HG03108 (cell line): ENCODE measurements around the gene ABLIM2.

ENCODE experiments used
- ATAC-seq: cut with Tn5 transposase; IDR thresholded peaks from one replicate; pipeline ENCODE4 v1.9.1; 2021; ENCODE audit warnings: moderate library complexity; ENCODE audit not compliant: unreplicated experiment

ABLIM2 gene

GRCh38 chr4:8033067-8033755, 125.4 kb downstream of the ABLIM2 start:
- no peak for ATAC-seq

GRCh38 chr4:8032381-8032780, 126.2 kb downstream of the ABLIM2 start:
- ATAC-seq: no peak

GRCh38 chr4:8030121-8030781, 128.4 kb downstream of the ABLIM2 start:
- no peak for ATAC-seq

GRCh38 chr4:8029689-8030088, 128.9 kb downstream of the ABLIM2 start:
- no peak for ATAC-seq

- ATAC-seq: no peak
These were observed 129.6 kb downstream of the ABLIM2 start for GRCh38 chr4:8028884-8029568.

GRCh38 chr4:8028368-8028767, 130.2 kb downstream of the ABLIM2 start:
- no peak for ATAC-seq

- no peak for ATAC-seq
These were observed 132.2 kb downstream of the ABLIM2 start for GRCh38 chr4:8026453-8026852.

GRCh38 chr4:8025668-8026067, 132.9 kb downstream of the ABLIM2 start:
- ATAC-seq: no peak

GRCh38 chr4:8024073-8024786, 134.4 kb downstream of the ABLIM2 start:
- no peak for ATAC-seq

GRCh38 chr4:8023696-8024033, 134.9 kb downstream of the ABLIM2 start:
- ATAC-seq: no peak

- ATAC-seq: no peak
These were observed 135.6 kb downstream of the ABLIM2 start for GRCh38 chr4:8022767-8023695.

- ATAC-seq: no peak
These were observed 136.8 kb downstream of the ABLIM2 start for GRCh38 chr4:8021796-8022195.

- ATAC-seq: no peak
These were observed 138.9 kb downstream of the ABLIM2 start for GRCh38 chr4:8019396-8020365.

- no peak for ATAC-seq
These were observed 142.1 kb downstream of the ABLIM2 start for GRCh38 chr4:8016527-8016926.

- no peak for ATAC-seq
These were observed 143.1 kb downstream of the ABLIM2 start for GRCh38 chr4:8015512-8015911.

GRCh38 chr4:8013976-8014726, 144.5 kb downstream of the ABLIM2 start:
- ATAC-seq: no peak

GRCh38 chr4:8012517-8012916, 146.1 kb downstream of the ABLIM2 start:
- no peak for ATAC-seq

- no peak for ATAC-seq
These were observed 148.0 kb downstream of the ABLIM2 start for GRCh38 chr4:8010618-8011017.
